GM18499 (cell line): ENCODE data around the gene POLE4.
A peak's percentile ranks its signal among the peaks of the same experiment; 100 is the strongest.

ENCODE experiments used
- ATAC-seq: cut with Tn5 transposase; IDR thresholded peaks from one replicate; pipeline ENCODE4 v1.9.1; 2021; ENCODE audit warnings: moderate number of reproducible peaks; ENCODE audit not compliant: insufficient read depth, unreplicated experiment

POLE4 gene

GRCh38 chr2:74958274-74959105 is at the start of gene POLE4:
POLE4 (plus strand) TSS chr2:74958643; CDS start chr2:74958680, 37 bp downstream.
- ATAC-seq: peak; percentile 85

- no peak for ATAC-seq
Measured at GRCh38 chr2:74908748-74909444, 49.5 kb upstream of the POLE4 start.

- ATAC-seq: no peak
Measured at GRCh38 chr2:74910245-74910644, 48.2 kb upstream of the POLE4 start.

GRCh38 chr2:74911061-74911460 is 47.4 kb upstream of the POLE4 start:
- no peak for ATAC-seq

- ATAC-seq: no peak
Measured at GRCh38 chr2:74915743-74916142, 42.7 kb upstream of the POLE4 start.

GRCh38 chr2:74916394-74916793 is 42.0 kb upstream of the POLE4 start:
- no peak for ATAC-seq

GRCh38 chr2:74917702-74918619 is 40.5 kb upstream of the POLE4 start:
- no peak for ATAC-seq

GRCh38 chr2:74919827-74920226 is 38.6 kb upstream of the POLE4 start:
- ATAC-seq: no peak

GRCh38 chr2:74921236-74921736 is 37.2 kb upstream of the POLE4 start:
- no peak for ATAC-seq

- ATAC-seq: no peak
Measured at GRCh38 chr2:74922592-74923227, 35.7 kb upstream of the POLE4 start.

GRCh38 chr2:74924463-74925265 is 33.8 kb upstream of the POLE4 start:
- ATAC-seq: no peak

- no peak for ATAC-seq
Measured at GRCh38 chr2:74925361-74925786, 33.1 kb upstream of the POLE4 start.

GRCh38 chr2:74927621-74928020 is 30.8 kb upstream of the POLE4 start:
- no peak for ATAC-seq

GRCh38 chr2:74930811-74931486 is 27.5 kb upstream of the POLE4 start:
- no peak for ATAC-seq

- no peak for ATAC-seq
Measured at GRCh38 chr2:74931940-74932339, 26.5 kb upstream of the POLE4 start.

GRCh38 chr2:74935975-74936391 is 22.5 kb upstream of the POLE4 start:
- ATAC-seq: no peak

- ATAC-seq: no peak
Measured at GRCh38 chr2:74937221-74937880, 21.1 kb upstream of the POLE4 start.

- ATAC-seq: no peak
Measured at GRCh38 chr2:74938264-74938663, 20.2 kb upstream of the POLE4 start.
